Measurements from ENCODE around the gene HDLBP.

- TF ChIP-seq CTCF (IDR thresholded peaks at IDR 0.05) (no peak), POLR2A (IDR thresholded peaks at IDR 0.05) (no peak)
Measured at GRCh38 chr2:241274127-241274526, 41.3 kb downstream of the HDLBP start.
